OCI-LY1 (cell line): ENCODE data around the gene SERPIND1.

Experiments
- H2AFZ ChIP-seq: fragments of 200-600 bp; sonication (generic), shearing (Covaris generic); 2 replicates; pipeline ENCODE4 v1.6.0; 2014; ENCODE audit warnings: antibody characterized with exemption, mild to moderate bottlenecking, low read length
- H3F3A ChIP-seq: fragments of 200-600 bp; sonication (generic), shearing (Covaris generic); 2 replicates; pipeline ENCODE4 v1.6.0; 2014; ENCODE audit warnings: mild to moderate bottlenecking, antibody characterized with exemption, low read length, moderate library complexity; ENCODE audit not compliant: insufficient read depth
- H3K27ac ChIP-seq: fragments of 200-600 bp; sonication (generic); 2 replicates; pipeline ENCODE4 v1.5.1; 2014; ENCODE audit warnings: low read length, mixed run types, mild to moderate bottlenecking, low read depth; ENCODE audit not compliant: poor library complexity, severe bottlenecking
- H3K27me3 ChIP-seq: fragments of 200-600 bp; sonication (generic); 2 replicates; pipeline ENCODE4 v1.6.0; 2014; ENCODE audit warnings: antibody characterized with exemption, mild to moderate bottlenecking, low read length, moderate library complexity; ENCODE audit not compliant: insufficient read depth
- H3K36me3 ChIP-seq: fragments of 200-600 bp; sonication (generic); 2 replicates; pipeline ENCODE4 v1.6.1; 2014; ENCODE audit warnings: mild to moderate bottlenecking, antibody characterized with exemption, low read length, moderate library complexity, mixed read lengths; ENCODE audit not compliant: insufficient read depth
- H3K4me1 ChIP-seq: fragments of 200-600 bp; sonication (generic); 2 replicates; pipeline ENCODE4 v1.5.1; 2014; ENCODE audit warnings: mild to moderate bottlenecking, low read length, moderate library complexity; ENCODE audit not compliant: insufficient read depth, severe bottlenecking
- H3K4me2 ChIP-seq: fragments of 200-600 bp; sonication (generic), shearing (Covaris generic); 2 replicates; pipeline ENCODE4 v1.6.1; 2014; ENCODE audit warnings: low read length
- H3K4me3 ChIP-seq: fragments of 200-600 bp; sonication (generic); 2 replicates; pipeline ENCODE4 v1.5.1; 2014; ENCODE audit warnings: low read length, low read depth, mild to moderate bottlenecking, mixed read lengths; ENCODE audit not compliant: poor library complexity, severe bottlenecking
- H3K79me2 ChIP-seq: fragments of 200-600 bp; shearing (Covaris generic); 2 replicates; pipeline ENCODE4 v1.6.1; 2016; ENCODE audit warnings: mixed run types, low read length, mixed read lengths; ENCODE audit not compliant: insufficient read depth
- H3K9ac ChIP-seq: fragments of 200-600 bp; sonication (generic), shearing (Covaris generic); 2 replicates; pipeline ENCODE4 v1.6.1; 2014; ENCODE audit warnings: mild to moderate bottlenecking, low read length, mixed read lengths
- H3K9me2 ChIP-seq: fragments of 200-600 bp; sonication (generic), shearing (Covaris generic); 2 replicates; pipeline ENCODE4 v1.6.1; 2014; ENCODE audit warnings: low read depth, mild to moderate bottlenecking, low read length, mixed read lengths
- H3K9me3 ChIP-seq: fragments of 200-600 bp; shearing (Covaris generic); 2 replicates; pipeline ENCODE4 v1.6.1; 2014; ENCODE audit warnings: low read length, mixed read lengths
- H4K20me1 ChIP-seq: fragments of 200-600 bp; sonication (generic), shearing (Covaris generic); 2 replicates; pipeline ENCODE4 v1.6.0; 2016; ENCODE audit warnings: mild to moderate bottlenecking, low read length; ENCODE audit not compliant: insufficient read depth
- EZH2 ChIP-seq: fragments of 200-600 bp; sonication (generic), shearing (Covaris generic); IDR thresholded peaks from 2 replicates; pipeline ENCODE4 v1.8.0; 2017; ENCODE audit warnings: borderline replicate concordance, mixed run types, mild to moderate bottlenecking, antibody characterized with exemption, low read length, moderate library complexity, mixed read lengths
- TF ChIP-seq, protein P1 (sequence below): fragments of 200-600 bp; sonication (generic), shearing (Covaris generic); IDR thresholded peaks from 2 replicates; pipeline ENCODE4 v1.5.1; 2017; ENCODE audit warnings: mild to moderate bottlenecking, antibody characterized with exemption, low read length, moderate library complexity, mixed read lengths

SERPIND1 gene

DNA sequence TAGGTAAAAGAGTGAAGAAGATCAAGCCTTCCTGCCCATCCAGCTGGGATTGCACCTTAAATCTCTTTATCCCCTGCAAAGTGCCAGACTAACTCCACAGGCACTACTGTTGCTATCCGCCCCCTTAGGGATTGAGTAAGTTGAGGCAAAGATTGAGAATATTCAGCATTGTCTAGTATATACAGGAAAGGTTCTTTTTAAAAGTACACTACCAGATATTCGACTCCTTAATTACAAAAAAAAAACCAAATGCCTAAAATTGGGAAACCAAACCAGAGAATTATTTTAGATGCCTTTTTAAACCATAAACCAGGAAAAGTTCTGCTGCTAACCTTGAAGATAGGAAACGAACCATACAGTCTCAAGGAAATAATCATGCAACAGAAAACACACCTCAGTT is 11.5 kb downstream of the SERPIND1 start:
- H2AFZ ChIP-seq: no peak overlapping the region
- TF ChIP-seq, protein P1, sequence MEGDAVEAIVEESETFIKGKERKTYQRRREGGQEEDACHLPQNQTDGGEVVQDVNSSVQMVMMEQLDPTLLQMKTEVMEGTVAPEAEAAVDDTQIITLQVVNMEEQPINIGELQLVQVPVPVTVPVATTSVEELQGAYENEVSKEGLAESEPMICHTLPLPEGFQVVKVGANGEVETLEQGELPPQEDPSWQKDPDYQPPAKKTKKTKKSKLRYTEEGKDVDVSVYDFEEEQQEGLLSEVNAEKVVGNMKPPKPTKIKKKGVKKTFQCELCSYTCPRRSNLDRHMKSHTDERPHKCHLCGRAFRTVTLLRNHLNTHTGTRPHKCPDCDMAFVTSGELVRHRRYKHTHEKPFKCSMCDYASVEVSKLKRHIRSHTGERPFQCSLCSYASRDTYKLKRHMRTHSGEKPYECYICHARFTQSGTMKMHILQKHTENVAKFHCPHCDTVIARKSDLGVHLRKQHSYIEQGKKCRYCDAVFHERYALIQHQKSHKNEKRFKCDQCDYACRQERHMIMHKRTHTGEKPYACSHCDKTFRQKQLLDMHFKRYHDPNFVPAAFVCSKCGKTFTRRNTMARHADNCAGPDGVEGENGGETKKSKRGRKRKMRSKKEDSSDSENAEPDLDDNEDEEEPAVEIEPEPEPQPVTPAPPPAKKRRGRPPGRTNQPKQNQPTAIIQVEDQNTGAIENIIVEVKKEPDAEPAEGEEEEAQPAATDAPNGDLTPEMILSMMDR: no peak
- no peak for TF ChIP-seq EZH2
- H3K27ac ChIP-seq: no peak overlapping the region
- no peaks in the 10 kb centered on the region for H3K9me2 ChIP-seq
- no peak overlapping the region for H3K4me3 ChIP-seq
- H3K79me2 ChIP-seq: no peaks in the 10 kb centered on the region
- H3K9me3 ChIP-seq: no peaks in the 10 kb centered on the region
- H3F3A ChIP-seq: no peaks in the 10 kb centered on the region
- no peak overlapping the region for H3K4me2 ChIP-seq
- no peaks in the 10 kb centered on the region for H3K27me3 ChIP-seq
- H3K36me3 ChIP-seq: peaks cover 34% of the 10 kb centered on the region
- peaks cover 7% of the 10 kb centered on the region for H3K4me1 ChIP-seq
- no peak overlapping the region for H3K9ac ChIP-seq
- H4K20me1 ChIP-seq: no peaks in the 10 kb centered on the region

DNA sequence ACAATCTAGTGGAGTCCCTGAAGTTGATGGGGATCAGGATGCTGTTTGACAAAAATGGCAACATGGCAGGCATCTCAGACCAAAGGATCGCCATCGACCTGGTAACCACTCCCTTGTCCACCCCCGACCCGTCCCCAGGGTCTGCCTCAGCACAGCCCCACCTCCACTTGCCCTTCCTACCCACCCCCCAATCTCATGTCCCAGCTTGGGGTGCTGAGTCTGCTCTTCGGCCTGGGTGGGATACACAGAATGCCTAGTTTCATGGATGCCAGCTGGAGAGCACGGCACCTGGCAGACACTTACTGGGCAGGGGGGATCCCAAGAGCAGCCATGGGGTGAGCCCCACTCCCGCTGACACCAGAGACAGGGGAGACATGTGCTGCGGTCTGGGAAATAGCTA is 12.1 kb downstream of the SERPIND1 start:
- H3K4me3 ChIP-seq: no peak overlapping the region
- TF ChIP-seq, protein P1: no peak
- TF ChIP-seq EZH2: no peak
- no peaks in the 10 kb centered on the region for H3K9me2 ChIP-seq
- H3K9me3 ChIP-seq: no peaks in the 10 kb centered on the region
- no peak overlapping the region for H3K4me2 ChIP-seq
- H3F3A ChIP-seq: no peaks in the 10 kb centered on the region
- no peak overlapping the region for H2AFZ ChIP-seq
- no peak overlapping the region for H3K9ac ChIP-seq
- H3K27ac ChIP-seq: no peak overlapping the region
- H3K36me3 ChIP-seq: peaks cover 38% of the 10 kb centered on the region
- no peaks in the 10 kb centered on the region for H3K79me2 ChIP-seq
- H3K4me1 ChIP-seq: peaks cover 7% of the 10 kb centered on the region
- H4K20me1 ChIP-seq: no peaks in the 10 kb centered on the region
- no peaks in the 10 kb centered on the region for H3K27me3 ChIP-seq

DNA sequence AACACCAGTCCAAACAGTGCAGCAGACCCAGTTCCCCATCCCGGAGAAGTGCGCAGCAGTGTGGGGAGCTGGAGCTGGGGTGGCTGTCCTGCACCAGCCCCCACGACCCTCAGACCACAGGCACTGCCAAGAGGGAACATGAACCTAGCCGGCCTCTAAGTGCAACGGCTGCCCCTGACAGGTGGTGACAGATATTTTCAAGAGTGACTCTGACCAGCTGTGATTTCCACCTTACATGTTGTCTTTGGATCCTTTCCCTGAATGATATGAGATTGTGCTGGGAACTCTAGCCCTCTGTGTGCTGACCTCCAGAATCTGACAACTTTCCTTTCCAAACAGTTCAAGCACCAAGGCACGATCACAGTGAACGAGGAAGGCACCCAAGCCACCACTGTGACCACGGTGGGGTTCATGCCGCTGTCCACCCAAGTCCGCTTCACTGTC is 12.6 kb downstream of the SERPIND1 start:
- Histone ChIP-seq H2AFZ (no peak overlapping the region), H3K4me3 (no peak overlapping the region), H3K4me1 (peaks cover 7% of the 10 kb centered on the region), H3K9me2 (no peaks in the 10 kb centered on the region), H3K79me2 (no peaks in the 10 kb centered on the region), H3K27me3 (no peaks in the 10 kb centered on the region), H3K27ac (no peak overlapping the region), H3K9me3 (no peaks in the 10 kb centered on the region), H3K9ac (no peak overlapping the region), H4K20me1 (no peaks in the 10 kb centered on the region), H3K4me2 (no peak overlapping the region), H3F3A (no peaks in the 10 kb centered on the region), H3K36me3 (peaks cover 43% of the 10 kb centered on the region)
- TF ChIP-seq EZH2: no peak
- TF ChIP-seq, protein P1: no peak
